Astrocyte (in vitro differentiated cells and primary cell): ENCODE results near the gene SUFU. TPM values are rescaled to one million over a fixed set of nuclear protein-coding genes. Genes with fewer than 3 reads are reported as not detected.
A peak's percentile ranks its signal among the peaks of the same experiment; 100 is the strongest.

Experiments used
- DNase-seq: peaks from one replicate; pipeline ENCODE4 v3.0.0-alpha.2; 2010; ENCODE audit warnings: low read depth
- FAIRE-seq: peaks from 2 replicates; lab custom pipeline; 2011; peaks lifted over from hg19 to GRCh38; lab: Jason Lieb, UNC
- H2AFZ ChIP-seq: 2 replicates; pipeline ENCODE4 v1.6.0; 2012; ENCODE audit warnings: low read depth, low read length, inconsistent platforms
- H3K27ac ChIP-seq: 2 replicates; pipeline ENCODE4 v1.5.1; 2011; ENCODE audit warnings: low read depth, low read length, inconsistent platforms
- H3K27me3 ChIP-seq: 2 replicates; pipeline ENCODE4 v1.6.0; 2011; ENCODE audit warnings: low read length, inconsistent platforms; ENCODE audit not compliant: insufficient read depth
- H3K36me3 ChIP-seq: 2 replicates; pipeline ENCODE4 v1.5.1; 2011; ENCODE audit warnings: low read length, inconsistent platforms; ENCODE audit not compliant: insufficient read depth
- H3K4me1 ChIP-seq: 2 replicates; pipeline ENCODE4 v1.5.1; 2011; ENCODE audit warnings: low read length, inconsistent platforms; ENCODE audit not compliant: insufficient read depth
- H3K4me2 ChIP-seq: 2 replicates; pipeline ENCODE4 v1.6.0; 2012; ENCODE audit warnings: low read length, inconsistent platforms
- H3K4me3 ChIP-seq: 2 replicates; pipeline ENCODE4 v1.5.1; 2011; ENCODE audit warnings: low read depth, mild to moderate bottlenecking, low read length, inconsistent platforms; ENCODE audit not compliant: insufficient read depth
- H3K79me2 ChIP-seq: 2 replicates; pipeline ENCODE4 v1.6.0; 2012; ENCODE audit warnings: mild to moderate bottlenecking, low read length, inconsistent platforms; ENCODE audit not compliant: insufficient read depth
- H3K9ac ChIP-seq: 2 replicates; pipeline ENCODE4 v1.6.0; 2012; ENCODE audit warnings: mild to moderate bottlenecking, low read length, inconsistent platforms
- H3K9me3 ChIP-seq: 2 replicates; pipeline ENCODE4 v1.5.1; 2012; ENCODE audit warnings: low read depth, mild to moderate bottlenecking, low read length, inconsistent platforms; ENCODE audit not compliant: insufficient read depth
- H4K20me1 ChIP-seq: 2 replicates; pipeline ENCODE4 v1.6.0; 2012; ENCODE audit warnings: low read length, inconsistent platforms; ENCODE audit not compliant: insufficient read depth
- H3K27ac Mint-ChIP-seq: one replicate; pipeline ENCODE4 v1.8.0; 2021; ENCODE audit warnings: mild to moderate bottlenecking, mixed read lengths; ENCODE audit not compliant: unreplicated experiment
- H3K27me3 Mint-ChIP-seq: one replicate; pipeline ENCODE4 v1.8.0; 2021; ENCODE audit warnings: low read depth, mixed read lengths; ENCODE audit not compliant: unreplicated experiment
- H3K36me3 Mint-ChIP-seq: one replicate; pipeline ENCODE4 v1.8.0; 2021; ENCODE audit warnings: low read depth, mixed read lengths; ENCODE audit not compliant: unreplicated experiment
- H3K4me1 Mint-ChIP-seq: one replicate; pipeline ENCODE4 v1.8.0; 2021; ENCODE audit warnings: low read depth, mixed read lengths; ENCODE audit not compliant: unreplicated experiment
- H3K4me3 Mint-ChIP-seq: one replicate; pipeline ENCODE4 v1.8.0; 2021; ENCODE audit warnings: mild to moderate bottlenecking, moderate library complexity, mixed read lengths; ENCODE audit not compliant: unreplicated experiment
- H3K9me3 Mint-ChIP-seq: one replicate; pipeline ENCODE4 v1.8.0; 2021; ENCODE audit warnings: mild to moderate bottlenecking, mixed read lengths; ENCODE audit not compliant: unreplicated experiment
- EZH2 ChIP-seq: IDR thresholded peaks from 2 replicates; pipeline ENCODE4 v1.6.1; 2012; ENCODE audit warnings: mild to moderate bottlenecking, low read length, inconsistent platforms; ENCODE audit not compliant: insufficient read depth
- total RNA-seq: library from RNA; stranded (reverse); gene quantifications from 2 replicates; pipeline ENCODE4 v1.2.1, GENCODE V29; 2021
- TF ChIP-seq, protein P1 (sequence below): IDR thresholded peaks from 2 replicates; pipeline ENCODE4 v1.5.1; 2011; ENCODE audit warnings: low read depth, mild to moderate bottlenecking, inconsistent platforms, low read length, moderate library complexity; ENCODE audit not compliant: insufficient read depth

The SUFU gene
- total RNA-seq, 1 donor from 2014 or later = 25.8 TPM

DNA sequence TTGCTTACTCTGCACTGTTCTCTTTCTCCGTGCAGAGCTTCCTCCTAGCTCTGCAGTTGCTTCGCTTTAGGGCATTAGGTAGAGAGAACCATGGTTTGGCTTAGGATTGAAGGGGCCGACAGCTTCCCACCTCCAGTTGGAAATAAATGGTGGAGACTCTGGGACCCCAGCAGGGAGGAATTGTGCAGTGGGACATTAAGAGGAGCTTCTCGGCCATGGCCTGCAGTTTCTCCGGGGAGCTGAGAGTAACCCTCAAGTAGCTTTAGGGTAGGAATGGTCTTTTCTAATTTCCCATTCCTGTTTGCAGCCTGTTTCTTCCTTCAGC, 1.2 kb downstream of the SUFU start:
- peaks cover 58% of the 10 kb centered on the region for H4K20me1 ChIP-seq
- H3K4me1 ChIP-seq = peaks cover 16% of the 10 kb centered on the region
- Mint-ChIP-seq H3K4me3 (peak overlapping the region; percentile 93), H3K36me3 (no peaks in the 10 kb centered on the region), H3K27ac (no peak overlapping the region), H3K4me1 (peaks cover 4% of the 10 kb centered on the region), H3K27me3 (no peaks in the 10 kb centered on the region), H3K9me3 (no peaks in the 10 kb centered on the region)
- no peaks in the 10 kb centered on the region for H3K27me3 ChIP-seq
- FAIRE-seq = no peak
- H3K36me3 ChIP-seq = no peaks in the 10 kb centered on the region
- peak overlapping the region; percentile 88 for H3K9ac ChIP-seq
- DNase-seq = no peak
- peak overlapping the region; percentile 96 for H3K4me3 ChIP-seq
- TF ChIP-seq, protein P1, sequence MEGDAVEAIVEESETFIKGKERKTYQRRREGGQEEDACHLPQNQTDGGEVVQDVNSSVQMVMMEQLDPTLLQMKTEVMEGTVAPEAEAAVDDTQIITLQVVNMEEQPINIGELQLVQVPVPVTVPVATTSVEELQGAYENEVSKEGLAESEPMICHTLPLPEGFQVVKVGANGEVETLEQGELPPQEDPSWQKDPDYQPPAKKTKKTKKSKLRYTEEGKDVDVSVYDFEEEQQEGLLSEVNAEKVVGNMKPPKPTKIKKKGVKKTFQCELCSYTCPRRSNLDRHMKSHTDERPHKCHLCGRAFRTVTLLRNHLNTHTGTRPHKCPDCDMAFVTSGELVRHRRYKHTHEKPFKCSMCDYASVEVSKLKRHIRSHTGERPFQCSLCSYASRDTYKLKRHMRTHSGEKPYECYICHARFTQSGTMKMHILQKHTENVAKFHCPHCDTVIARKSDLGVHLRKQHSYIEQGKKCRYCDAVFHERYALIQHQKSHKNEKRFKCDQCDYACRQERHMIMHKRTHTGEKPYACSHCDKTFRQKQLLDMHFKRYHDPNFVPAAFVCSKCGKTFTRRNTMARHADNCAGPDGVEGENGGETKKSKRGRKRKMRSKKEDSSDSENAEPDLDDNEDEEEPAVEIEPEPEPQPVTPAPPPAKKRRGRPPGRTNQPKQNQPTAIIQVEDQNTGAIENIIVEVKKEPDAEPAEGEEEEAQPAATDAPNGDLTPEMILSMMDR = no peak
- no peak for TF ChIP-seq EZH2
- peaks cover 56% of the 10 kb centered on the region for H3K79me2 ChIP-seq
- no peaks in the 10 kb centered on the region for H3K9me3 ChIP-seq
- H3K4me2 ChIP-seq = peak overlapping the region; percentile 100
- no peak overlapping the region for H3K27ac ChIP-seq
- peak overlapping the region; percentile 75 for H2AFZ ChIP-seq

DNA sequence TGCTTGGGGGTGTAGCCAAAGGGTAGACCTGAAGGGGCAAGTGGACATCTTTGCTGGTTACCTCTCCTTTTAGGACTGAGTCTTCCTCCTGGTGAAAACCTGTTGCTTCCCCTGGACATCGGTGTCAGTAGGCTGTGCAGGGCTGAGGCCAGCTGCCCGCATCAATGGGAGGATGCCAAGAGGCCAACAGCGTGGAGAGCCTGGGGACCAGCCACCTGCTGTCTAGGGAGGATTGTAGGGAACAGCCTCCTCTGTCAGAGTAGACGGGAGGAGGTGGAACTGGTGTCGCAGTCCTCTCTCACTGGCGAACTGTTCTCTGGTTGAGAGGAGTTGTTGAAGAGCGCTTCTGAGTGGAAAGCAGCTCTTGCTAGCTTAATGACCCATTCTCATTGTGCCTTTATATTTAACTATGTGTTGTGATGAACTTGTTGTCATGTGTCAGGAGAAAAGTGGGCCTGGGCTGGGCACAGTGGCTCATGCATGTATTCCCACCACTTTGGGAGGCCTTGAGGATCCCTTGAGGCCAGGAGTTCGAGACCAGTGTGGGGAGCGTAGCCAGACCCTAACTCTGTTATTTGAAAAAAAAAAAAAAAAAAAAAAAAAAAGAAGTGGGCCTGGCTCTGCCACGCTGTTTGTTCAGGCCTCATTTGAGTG, 1.8 kb downstream of the SUFU start:
- Histone ChIP-seq H3K79me2 (peaks cover 52% of the 10 kb centered on the region), H3K27me3 (no peaks in the 10 kb centered on the region), H3K9ac (no peak overlapping the region), H2AFZ (no peak overlapping the region), H3K36me3 (no peaks in the 10 kb centered on the region), H3K4me1 (peaks cover 16% of the 10 kb centered on the region), H3K4me2 (peak overlapping the region; percentile 100), H3K9me3 (no peaks in the 10 kb centered on the region), H3K4me3 (no peak overlapping the region), H3K27ac (no peak overlapping the region), H4K20me1 (peaks cover 55% of the 10 kb centered on the region)
- Mint-ChIP-seq H3K4me1 (peaks cover 3% of the 10 kb centered on the region), H3K9me3 (no peaks in the 10 kb centered on the region), H3K27me3 (no peaks in the 10 kb centered on the region), H3K4me3 (peak overlapping the region; percentile 93), H3K27ac (no peak overlapping the region), H3K36me3 (no peaks in the 10 kb centered on the region)
- no peak for TF ChIP-seq EZH2
- TF ChIP-seq, protein P1 = no peak
- DNase-seq = no peak
- FAIRE-seq = no peak

DNA sequence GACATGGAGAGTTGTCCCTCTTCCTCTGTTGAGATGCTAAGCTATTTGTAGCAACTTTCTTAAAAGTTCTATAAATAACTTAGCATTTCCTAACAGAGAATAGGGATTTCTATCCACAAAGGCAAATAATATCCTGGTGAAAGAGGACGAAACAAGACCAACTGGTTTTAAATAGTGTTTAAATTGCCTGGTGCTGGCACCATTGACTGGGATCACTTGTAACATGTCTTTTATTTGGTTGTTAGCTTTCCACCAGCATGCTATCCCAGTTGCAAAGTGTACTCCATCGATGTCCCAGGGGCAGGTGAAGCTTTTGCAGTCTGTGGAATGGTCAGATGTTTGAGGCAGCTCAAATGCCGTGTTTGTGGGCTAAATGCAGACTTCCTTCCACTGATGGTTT, 3.7 kb downstream of the SUFU start:
- Histone ChIP-seq H3K27ac (no peak overlapping the region), H3K79me2 (peaks cover 39% of the 10 kb centered on the region), H3K9me3 (no peaks in the 10 kb centered on the region), H2AFZ (no peak overlapping the region), H3K9ac (no peak overlapping the region), H3K36me3 (peaks cover 5% of the 10 kb centered on the region), H3K27me3 (no peaks in the 10 kb centered on the region), H3K4me3 (no peak overlapping the region), H4K20me1 (peaks cover 47% of the 10 kb centered on the region), H3K4me2 (no peak overlapping the region), H3K4me1 (peaks cover 16% of the 10 kb centered on the region)
- FAIRE-seq = no peak
- DNase-seq = no peak
- no peaks in the 10 kb centered on the region for H3K27me3 Mint-ChIP-seq
- peaks cover 3% of the 10 kb centered on the region for H3K4me1 Mint-ChIP-seq
- no peaks in the 10 kb centered on the region for H3K36me3 Mint-ChIP-seq
- no peak for TF ChIP-seq EZH2
- TF ChIP-seq, protein P1 = no peak
- no peaks in the 10 kb centered on the region for H3K9me3 Mint-ChIP-seq
- no peak overlapping the region for H3K4me3 Mint-ChIP-seq
- H3K27ac Mint-ChIP-seq = no peak overlapping the region
